ENCODE results near the gene PKD2.
A peak's percentile ranks its signal among the peaks of the same experiment; 100 is the strongest.
"Not testable (repeated sequence)": the region's sequence is repeated elsewhere in the genome, so short reads cannot be mapped to it uniquely, and the experiment has no call there.

Gene PKD2

DNA sequence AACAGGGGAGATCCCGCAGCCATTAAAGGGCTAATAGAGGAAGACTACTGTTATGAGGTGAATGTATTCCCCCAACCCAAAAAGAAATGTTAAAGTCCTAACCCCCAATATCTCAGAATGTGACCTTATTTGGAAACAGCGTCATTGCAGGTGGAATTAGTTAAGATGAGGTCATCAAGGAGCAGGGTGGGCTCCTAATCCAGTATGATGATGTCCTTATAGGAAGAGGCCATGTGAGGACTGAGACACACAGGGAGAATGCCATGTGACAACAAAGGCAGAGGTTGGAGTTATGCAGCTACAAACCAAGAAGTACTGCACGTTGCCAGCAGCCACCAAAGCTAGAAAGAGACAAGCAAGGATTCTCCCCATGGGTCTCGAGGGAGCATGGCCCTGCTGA is 17.7 kb upstream of the PKD2 start:
- DNase-seq: no peak

DNA sequence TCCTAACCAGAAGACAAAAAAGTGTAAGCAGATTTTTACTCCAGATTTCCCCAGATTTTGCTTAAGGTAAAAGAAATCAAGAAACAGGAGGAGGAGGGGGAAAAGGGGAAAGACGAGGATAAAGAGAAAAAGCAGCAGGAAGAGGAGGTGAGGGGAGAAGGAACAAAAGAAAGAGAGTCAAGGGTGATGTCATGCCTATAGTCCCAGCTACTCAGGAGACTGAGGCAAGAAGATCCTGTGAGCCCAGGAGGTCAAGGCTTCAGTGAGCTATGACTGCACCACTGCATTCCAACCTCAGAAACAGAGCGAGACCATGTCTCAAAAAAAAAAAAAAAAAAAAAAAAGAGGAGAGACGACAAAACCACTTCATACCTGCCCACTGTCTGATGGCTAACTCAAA is 12.0 kb upstream of the PKD2 start:
- no peak for DNase-seq

- DNase-seq: not testable (repeated sequence)
These were observed 8.2 kb upstream of the PKD2 start for GRCh38 chr4:87999191-87999691.

GRCh38 chr4:88001871-88002270 is 5.6 kb upstream of the PKD2 start:
- no peak for DNase-seq

DNA sequence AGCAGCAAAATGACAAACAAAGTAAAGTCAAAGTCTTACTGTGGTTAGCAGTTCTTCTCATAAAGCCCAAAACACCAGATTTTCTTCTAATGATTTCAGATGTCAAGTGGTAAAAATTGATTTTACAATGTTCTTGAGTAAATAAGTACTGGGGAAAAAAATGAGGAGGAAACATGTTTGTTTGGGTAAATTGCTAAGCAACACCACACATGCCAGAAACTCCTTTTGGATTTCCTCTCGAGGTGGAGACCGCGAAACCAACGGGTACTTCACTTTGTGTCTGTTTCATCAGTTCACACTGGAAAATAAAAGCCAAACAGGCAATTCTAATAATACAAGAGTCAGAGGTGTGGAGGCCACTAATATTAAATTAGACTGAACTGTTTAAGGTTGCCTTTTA is 4.6 kb upstream of the PKD2 start:
- DNase-seq: no peak

DNA sequence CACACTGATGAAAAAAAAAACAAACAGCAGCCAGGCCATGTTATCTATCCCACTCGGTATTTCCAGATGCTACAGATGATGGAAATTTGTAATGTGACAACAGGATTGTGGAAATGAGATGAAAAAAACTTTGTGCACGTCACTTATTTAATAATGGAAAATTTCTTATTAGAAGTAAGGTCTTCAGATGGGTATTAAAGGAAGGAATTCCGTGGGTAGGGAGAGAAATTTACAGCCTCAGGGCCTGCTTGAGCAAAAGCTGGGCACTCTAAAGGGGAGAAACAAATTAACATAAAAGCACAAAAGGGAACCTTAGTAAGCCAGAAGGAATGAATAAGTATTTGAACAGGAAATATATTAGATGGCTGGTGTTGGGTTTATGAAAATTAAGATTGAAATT is 4.2 kb upstream of the PKD2 start:
- DNase-seq: no peak

DNA sequence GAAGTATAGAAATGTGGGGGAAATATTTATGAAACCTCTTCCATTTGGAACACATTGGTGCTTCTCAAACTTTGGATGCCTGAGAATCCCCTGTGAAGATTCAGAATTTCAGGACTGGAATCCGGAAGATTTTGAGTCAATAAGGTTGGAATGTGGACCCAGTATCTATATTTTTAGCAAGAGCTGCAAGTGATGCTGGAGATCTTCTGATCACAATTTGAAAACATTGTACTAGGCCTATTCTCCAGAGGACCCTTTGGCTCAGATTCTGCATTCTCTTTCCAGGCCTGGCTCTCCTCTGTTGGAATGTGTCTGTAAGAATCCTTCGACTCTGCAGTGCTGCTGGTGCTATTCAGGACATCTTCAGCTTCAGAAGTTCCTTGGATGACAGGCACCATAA is 2.4 kb upstream of the PKD2 start:
- no peak for DNase-seq

GRCh38 chr4:88005946-88006345 is 1.5 kb upstream of the PKD2 start:
- no peak for DNase-seq

DNA sequence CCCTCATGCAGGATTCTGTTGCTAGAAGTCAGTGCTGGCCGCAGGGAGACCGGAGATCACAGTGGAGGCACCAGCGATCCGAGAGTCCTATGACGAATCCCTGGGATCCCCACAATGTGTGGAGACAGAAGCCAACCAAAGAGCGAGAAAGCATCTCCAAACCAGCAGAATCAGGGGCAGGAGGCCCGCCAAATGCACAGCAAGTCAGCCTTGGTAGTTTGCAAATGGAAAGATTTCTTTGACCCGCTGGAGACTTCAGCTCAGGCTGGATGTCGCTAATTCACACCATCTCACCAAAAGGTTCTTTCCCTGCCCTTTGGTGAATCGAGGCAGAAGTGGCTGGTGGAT is 505 bp upstream of the PKD2 start:
- no peak for DNase-seq

DNA sequence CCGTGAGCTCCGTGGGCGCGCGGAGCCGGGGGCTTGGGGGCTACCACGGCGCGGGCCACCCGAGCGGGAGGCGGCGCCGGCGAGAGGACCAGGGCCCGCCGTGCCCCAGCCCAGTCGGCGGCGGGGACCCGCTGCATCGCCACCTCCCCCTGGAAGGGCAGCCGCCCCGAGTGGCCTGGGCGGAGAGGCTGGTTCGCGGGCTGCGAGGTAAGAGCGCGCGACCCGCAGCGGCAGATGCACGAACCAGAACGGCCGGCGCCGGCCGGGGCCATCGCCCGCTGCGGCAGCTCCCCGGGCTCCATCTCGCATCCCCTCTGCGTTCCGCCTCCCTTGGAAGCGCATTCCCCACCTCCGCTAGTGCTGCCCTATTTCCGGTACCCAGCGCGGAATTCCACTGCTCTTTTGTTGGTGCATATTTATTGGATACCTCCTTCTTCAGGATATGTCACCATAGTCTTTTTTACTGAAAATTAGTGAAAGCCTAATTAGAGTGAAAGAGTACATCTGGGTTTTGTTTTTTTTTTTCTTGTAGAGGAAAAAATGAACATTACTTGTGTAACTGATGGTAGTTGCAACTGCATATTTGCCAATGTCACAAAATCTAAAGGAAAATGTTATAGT is 797 bp downstream of the PKD2 start:
- DNase-seq: peak in 1 of 2 experiments; percentile 14

DNA sequence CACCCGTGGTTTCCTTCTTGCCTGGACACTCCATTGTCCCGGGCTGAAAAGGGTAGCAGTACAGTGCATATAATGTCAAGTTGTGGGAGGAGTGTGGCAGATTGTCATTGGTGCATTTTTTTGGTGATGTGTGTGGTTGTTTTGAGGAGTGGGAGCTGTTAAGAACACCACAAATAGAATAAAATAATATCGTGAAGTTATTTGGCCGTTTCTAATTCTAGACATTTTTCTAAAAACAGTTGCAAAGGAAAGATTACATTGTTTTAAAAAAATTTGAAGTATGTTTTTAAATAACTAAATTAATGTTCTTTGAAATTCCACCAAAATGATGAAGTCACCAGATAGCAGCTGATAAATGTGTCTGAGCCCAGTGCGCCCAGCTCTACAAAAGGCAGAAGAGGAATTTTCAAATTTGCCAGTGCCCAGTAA is 1.3 kb downstream of the PKD2 start:
- DNase-seq: no peak

DNA sequence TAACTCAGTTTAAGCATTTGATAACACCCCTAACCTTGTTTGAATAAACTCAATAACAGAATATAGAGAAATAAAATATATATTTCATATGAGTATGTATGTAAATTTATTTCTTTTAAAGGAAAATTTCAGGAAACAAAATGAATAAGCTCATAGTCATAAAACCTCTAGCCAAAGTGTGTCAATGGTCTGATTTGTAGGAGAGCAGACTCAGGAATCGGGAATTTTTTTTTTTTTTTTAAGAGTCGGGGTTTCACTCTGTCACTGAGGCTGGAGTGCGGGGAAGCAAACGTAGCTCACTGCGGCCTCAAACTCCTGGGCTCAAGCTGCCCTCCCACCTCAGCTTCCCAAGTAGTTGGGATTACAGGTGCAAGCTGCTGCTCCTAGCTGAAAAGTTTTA is 2.4 kb downstream of the PKD2 start:
- no peak for DNase-seq

- DNase-seq: no peak
These were observed 3.5 kb downstream of the PKD2 start for GRCh38 chr4:88010966-88011365.

- no peak for DNase-seq
These were observed 5.2 kb downstream of the PKD2 start for GRCh38 chr4:88012647-88013046.

DNA sequence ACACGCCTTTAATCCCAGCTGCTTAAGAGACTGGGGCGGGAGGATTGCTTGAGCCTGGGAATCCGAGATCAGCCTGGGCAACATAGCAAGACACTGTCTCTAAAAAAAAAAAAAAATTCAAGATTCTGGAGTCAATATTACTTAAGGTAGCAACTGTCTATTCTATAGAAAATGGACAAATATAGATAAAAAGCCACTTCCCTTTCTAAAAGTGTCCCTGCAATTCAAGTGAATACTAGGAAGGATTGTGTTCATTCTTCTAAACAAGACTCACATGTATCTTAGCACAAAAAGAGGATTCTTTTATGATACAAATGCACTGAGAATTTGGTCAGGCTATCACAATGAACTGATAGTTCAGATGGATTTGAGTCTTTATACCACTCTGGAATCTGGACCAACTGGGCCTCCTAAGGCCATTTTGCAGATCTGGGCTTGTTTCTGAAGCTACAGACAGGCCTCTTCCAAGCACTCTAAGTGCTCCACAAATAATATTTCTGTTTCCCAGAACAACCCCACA is 7.0 kb downstream of the PKD2 start:
- DNase-seq: no peak

- DNase-seq: no peak
These were observed 8.3 kb downstream of the PKD2 start for GRCh38 chr4:88015659-88016295.

GRCh38 chr4:88017516-88018297 is 10.3 kb downstream of the PKD2 start:
- DNase-seq: no peak

DNA sequence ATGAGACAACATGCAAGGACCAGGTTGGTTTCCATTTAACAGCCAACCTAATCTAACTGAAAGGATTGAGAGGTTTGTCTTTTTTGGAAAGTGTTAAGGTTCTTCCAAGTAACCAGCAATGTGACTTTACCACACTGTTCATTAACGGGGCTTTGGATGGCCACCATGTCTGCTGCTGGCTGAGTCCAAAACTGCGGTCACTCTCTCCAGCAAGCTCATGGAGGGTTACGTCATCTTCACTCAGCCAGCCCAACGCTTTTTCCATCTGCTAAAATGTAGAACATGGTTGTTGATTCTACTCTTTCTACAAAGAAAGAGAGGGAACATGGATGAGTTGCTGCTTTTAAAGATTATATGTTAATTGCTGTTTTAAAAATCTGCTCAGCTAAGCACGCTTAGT is 11.0 kb downstream of the PKD2 start:
- no peak for DNase-seq

DNA sequence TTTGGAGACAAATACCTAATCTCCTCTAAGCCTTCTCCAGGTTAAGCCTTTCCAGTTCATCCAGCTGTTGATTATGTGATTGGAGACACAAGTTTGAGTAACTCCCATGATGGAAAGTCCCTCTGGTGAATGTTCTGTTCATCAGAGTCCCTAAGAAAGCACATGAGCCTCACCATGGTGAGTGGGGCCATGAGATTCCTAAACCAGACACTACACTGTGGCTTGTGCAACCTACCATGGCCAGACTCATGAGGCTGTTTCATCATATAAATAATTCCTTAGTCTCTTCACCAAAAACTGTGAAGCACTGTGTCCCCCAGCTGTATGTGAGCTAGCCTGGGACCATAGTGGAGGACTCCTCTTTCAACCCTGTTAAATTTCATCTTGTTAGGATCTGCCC is 14.4 kb downstream of the PKD2 start:
- DNase-seq: no peak

GRCh38 chr4:88022289-88022688 is 14.9 kb downstream of the PKD2 start:
- no peak for DNase-seq

GRCh38 chr4:88025868-88026661 is 18.6 kb downstream of the PKD2 start:
- not testable (repeated sequence) for DNase-seq

DNA sequence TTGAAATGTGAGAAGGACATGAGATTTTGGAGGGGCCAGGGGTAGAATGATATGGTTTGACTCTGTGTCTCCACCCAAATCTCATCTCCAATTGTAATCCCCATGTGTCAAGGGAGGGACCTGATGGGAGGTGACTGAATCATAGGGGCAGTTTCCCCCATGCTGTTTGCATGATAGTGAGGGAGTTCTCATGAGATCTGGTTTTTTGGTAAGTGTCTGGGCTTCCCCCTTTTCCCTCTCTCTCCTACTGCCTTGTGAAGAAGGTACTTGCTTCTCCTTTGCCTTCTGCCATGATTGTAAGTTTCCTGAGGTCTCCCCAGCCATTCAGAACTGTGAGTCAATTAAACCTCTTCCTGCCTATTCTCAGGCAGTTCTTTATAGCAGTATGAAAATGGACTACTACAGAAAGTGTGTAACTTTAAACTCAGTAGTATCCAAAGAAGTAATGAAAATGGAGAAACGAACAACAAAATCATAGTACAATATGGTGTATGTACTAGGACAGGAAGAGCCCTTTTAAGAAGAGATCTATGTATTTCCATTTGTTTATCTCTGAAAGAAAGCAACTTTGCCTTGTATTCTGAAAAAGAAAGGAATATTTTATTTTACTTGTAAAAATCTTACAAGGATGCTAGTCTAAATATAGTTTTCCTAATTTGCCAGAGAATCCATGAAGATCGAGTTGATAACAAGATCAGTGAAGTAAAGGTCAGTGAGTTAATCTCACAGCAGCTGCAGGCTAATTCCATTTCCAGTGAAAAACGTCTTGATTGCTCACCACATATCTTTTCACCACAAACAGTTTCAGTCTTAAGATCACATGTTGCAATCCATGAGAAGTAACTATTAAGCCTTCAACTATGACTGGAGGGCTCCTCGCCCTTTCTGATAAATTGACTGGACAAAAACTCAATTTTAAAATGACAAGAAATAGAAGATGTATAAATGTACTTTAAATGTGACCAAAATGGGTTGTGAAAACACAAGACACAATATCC is 20.5 kb downstream of the PKD2 start:
- DNase-seq: no peak

Measured in NCI-H1930 (cell line).